Uterus (tissue), 4 donors: ENCODE measurements around the gene ASB5. TPM values are rescaled to one million over a fixed set of nuclear protein-coding genes. Genes with fewer than 3 reads are reported as not detected.
A peak's percentile ranks its signal among the peaks of the same experiment; 100 is the strongest.

Experiments
- DNase-seq, 2 donors: peaks; one replicate each; pipeline ENCODE4 v3.0.0-alpha.2; 2019 to 2020
- H3K27ac ChIP-seq, 2 donors: fragments of 200-600 bp; sonication (generic); 1 replicate in 1 of 2; 2 replicates in 1 of 2; pipeline ENCODE4 v1.5.1; 2016 to 2018
- H3K27me3 ChIP-seq, 2 donors: fragments of 200-600 bp; sonication (generic); one replicate each; pipeline ENCODE4 v1.5.1; 2018 to 2019; ENCODE audit warnings: control low read depth in 1 of 2
- H3K36me3 ChIP-seq, 2 donors: fragments of 200-600 bp; sonication (generic); one replicate each; pipeline ENCODE4 v1.5.1; 2019; ENCODE audit warnings: control low read depth in 1 of 2
- H3K4me1 ChIP-seq, 2 donors: fragments of 200-600 bp; sonication (generic); one replicate each; pipeline ENCODE4 v1.5.1; 2018 to 2019; ENCODE audit warnings: control low read depth in 1 of 2
- H3K4me3 ChIP-seq, 2 donors: fragments of 200-600 bp; sonication (generic); 1 replicate in 1 of 2; 2 replicates in 1 of 2; pipeline ENCODE4 v1.5.1; 2018 to 2019; ENCODE audit warnings: mild to moderate bottlenecking in 1 of 2
- H3K9me3 ChIP-seq, 2 donors: fragments of 200-600 bp; sonication (generic); one replicate each; pipeline ENCODE4 v1.5.1; 2019; ENCODE audit warnings: control low read depth in 1 of 2
- CTCF ChIP-seq, 4 experiments: fragments of 200-600 bp in 2 of 4; fragments of 450-650 bp in 2 of 4; sonication (generic) in 2 of 4; IDR thresholded peaks; one replicate each; pipeline ENCODE4 v1.5.1; 2016 to 2019; ENCODE audit warnings: antibody characterized with exemption in 4 of 4, mild to moderate bottlenecking in 2 of 4, moderate library complexity in 1 of 4
- POLR2A ChIP-seq, 2 donors: fragments of 450-650 bp; IDR thresholded peaks; one replicate each; pipeline ENCODE4 v1.6.1; 2016; ENCODE audit warnings: antibody characterized with exemption in 2 of 2, mild to moderate bottlenecking in 1 of 2, moderate library complexity in 1 of 2
- intact Hi-C: fragments of 100-400 bp; cut with DNase I; formaldehyde crosslinking; loops from one replicate; pipeline ENCODE4 v1.15.1; 2023; ENCODE audit warnings: low total_unique reads
- total RNA-seq, 4 donors: library from RNA; depleted of rRNA in 3 of 4; stranded (reverse); fragments of >200 nt in 3 of 4; gene quantifications; one replicate each; pipeline versions ENCODE4 v1.1.0 to v1.2.4, GENCODE V29; 2014 to 2023
- donor health status: DM: yes; HTN: yes; CAD: no.

ASB5 gene
- total RNA-seq, 4 donors from 2014 or later: 0.28 to 0.37 TPM; not detected in 2

GRCh38 chr4:176271749-176272148, 2.7 kb upstream of the ASB5 start:
- H3K27me3 ChIP-seq: no peaks in the 10 kb centered on the region
- H3K4me1 ChIP-seq: no peaks in the 10 kb centered on the region
- no peaks in the 10 kb centered on the region for H3K36me3 ChIP-seq
- no peak for TF ChIP-seq CTCF (IDR thresholded peaks at IDR 0.05)
- TF ChIP-seq POLR2A (IDR thresholded peaks at IDR 0.05): no peak
- no peak overlapping the region for H3K4me3 ChIP-seq
- no peak for DNase-seq
- H3K9me3 ChIP-seq: no peaks in the 10 kb centered on the region
- H3K27ac ChIP-seq: no peak overlapping the region
- intact Hi-C loops: no loop called here

GRCh38 chr4:176270669-176271068, 1.6 kb upstream of the ASB5 start:
- Histone ChIP-seq H3K9me3 (no peaks in the 10 kb centered on the region), H3K4me3 (no peak overlapping the region), H3K4me1 (no peaks in the 10 kb centered on the region), H3K36me3 (no peaks in the 10 kb centered on the region), H3K27me3 (no peaks in the 10 kb centered on the region), H3K27ac (no peak overlapping the region)
- intact Hi-C loops: no loop called here
- peak in 1 of 2 donors; percentile 24 for DNase-seq
- TF ChIP-seq POLR2A (IDR thresholded peaks at IDR 0.05): no peak
- no peak for TF ChIP-seq CTCF (IDR thresholded peaks at IDR 0.05)

GRCh38 chr4:176266026-176266425, 3.0 kb downstream of the ASB5 start:
- no peaks in the 10 kb centered on the region for H3K27me3 ChIP-seq
- no peak overlapping the region for H3K27ac ChIP-seq
- no peak overlapping the region for H3K4me3 ChIP-seq
- H3K9me3 ChIP-seq: no peaks in the 10 kb centered on the region
- TF ChIP-seq CTCF (IDR thresholded peaks at IDR 0.05) (no peak), POLR2A (IDR thresholded peaks at IDR 0.05) (no peak)
- no peaks in the 10 kb centered on the region for H3K4me1 ChIP-seq
- no peak for DNase-seq
- H3K36me3 ChIP-seq: no peaks in the 10 kb centered on the region
- intact Hi-C loops: no loop called here

GRCh38 chr4:176262243-176262642, 6.8 kb downstream of the ASB5 start:
- H3K9me3 ChIP-seq: no peaks in the 10 kb centered on the region
- H3K27ac ChIP-seq: no peak overlapping the region
- H3K27me3 ChIP-seq: no peaks in the 10 kb centered on the region
- TF ChIP-seq CTCF (IDR thresholded peaks at IDR 0.05) (no peak), POLR2A (IDR thresholded peaks at IDR 0.05) (no peak)
- intact Hi-C loops: no loop called here
- H3K4me1 ChIP-seq: no peaks in the 10 kb centered on the region
- DNase-seq: no peak
- H3K4me3 ChIP-seq: no peak overlapping the region
- no peaks in the 10 kb centered on the region for H3K36me3 ChIP-seq

- Histone ChIP-seq H3K36me3 (no peaks in the 10 kb centered on the region), H3K27ac (no peak overlapping the region), H3K4me1 (no peaks in the 10 kb centered on the region), H3K27me3 (no peaks in the 10 kb centered on the region), H3K9me3 (no peaks in the 10 kb centered on the region), H3K4me3 (no peak overlapping the region)
- intact Hi-C loops: no loop called here
- no peak for TF ChIP-seq POLR2A (IDR thresholded peaks at IDR 0.05)
- TF ChIP-seq CTCF (IDR thresholded peaks at IDR 0.05): no peak
- DNase-seq: no peak
Observed at GRCh38 chr4:176261481-176261880, 7.5 kb downstream of the ASB5 start.
